Measurements from ENCODE around the gene TRAF7.

TRAF7 gene

DNA sequence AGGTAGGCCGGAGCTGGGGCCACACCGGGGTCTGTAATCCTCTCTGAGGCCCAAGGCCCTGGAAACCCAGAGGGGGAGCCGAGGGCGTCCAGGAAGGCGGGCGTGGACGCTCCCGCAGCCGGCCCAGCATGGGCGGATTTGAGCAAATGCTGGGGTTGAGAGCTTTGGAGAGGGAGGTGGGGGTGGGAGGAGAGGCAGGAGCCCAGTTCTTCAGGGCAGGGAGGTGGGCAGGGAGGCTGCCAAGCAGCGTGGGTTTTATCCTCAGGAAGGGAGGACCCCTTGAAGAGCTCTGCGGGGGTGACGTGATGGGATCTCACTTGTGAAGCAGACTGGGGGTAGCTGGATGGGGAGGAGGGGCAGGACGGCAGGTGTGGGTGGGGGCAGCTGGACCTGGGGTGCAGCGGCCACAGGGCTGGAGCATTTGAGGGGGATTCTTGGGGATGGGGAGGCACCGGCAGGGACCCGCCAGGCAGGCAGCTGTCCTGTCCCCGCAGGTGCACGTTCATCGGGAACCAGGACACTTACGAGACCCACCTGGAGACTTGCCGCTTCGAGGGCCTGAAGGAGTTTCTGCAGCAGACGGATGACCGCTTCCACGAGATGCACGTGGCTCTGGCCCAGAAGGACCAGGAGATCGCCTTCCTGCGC, 17.2 kb downstream of the TRAF7 start:
- Mint-ChIP-seq H3K36me3 (peaks cover 31 to 44% of the 10 kb centered on the region in 2 donors), H3K27me3 (no peaks in the 10 kb centered on the region), H3K4me1 (peaks cover 0 to 2% of the 10 kb centered on the region in 2 donors), H3K4me3 (no peak overlapping the region), H3K27ac (no peak overlapping the region), H3K9me3 (no peaks in the 10 kb centered on the region)
- DNase-seq: no peak
- no peak for ATAC-seq (replicated peaks)

DNA sequence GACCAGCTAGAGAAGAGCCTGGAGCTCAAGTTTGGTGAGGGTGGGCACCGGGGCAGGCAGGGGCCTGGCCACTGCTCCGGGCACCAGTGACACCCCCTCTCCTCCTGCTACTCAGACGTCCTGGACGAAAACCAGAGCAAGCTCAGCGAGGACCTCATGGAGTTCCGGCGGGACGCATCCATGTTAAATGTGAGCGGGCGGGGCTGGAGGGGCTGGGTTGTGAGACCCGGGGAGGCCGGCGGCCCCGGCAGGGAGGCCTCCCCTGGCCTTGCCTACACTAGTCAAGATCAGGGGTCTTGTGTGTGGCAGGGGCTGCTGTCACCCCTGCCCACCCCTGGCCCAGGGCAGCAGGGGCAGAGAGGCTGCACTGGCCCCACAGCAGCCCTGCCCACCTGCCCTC, 17.8 kb downstream of the TRAF7 start:
- Mint-ChIP-seq H3K27ac (no peak overlapping the region), H3K4me3 (no peak overlapping the region), H3K36me3 (peaks cover 28 to 38% of the 10 kb centered on the region in 2 donors), H3K9me3 (no peaks in the 10 kb centered on the region), H3K27me3 (no peaks in the 10 kb centered on the region), H3K4me1 (peaks cover 0 to 2% of the 10 kb centered on the region in 2 donors)
- DNase-seq: no peak
- no peak for ATAC-seq (replicated peaks)

GRCh38 chr16:2173916-2174315, 18.3 kb downstream of the TRAF7 start:
- H3K4me3 Mint-ChIP-seq: no peak overlapping the region
- ATAC-seq (replicated peaks) (no peak), DNase-seq (no peak)
- no peaks in the 10 kb centered on the region for H3K9me3 Mint-ChIP-seq
- peaks cover 0 to 2% of the 10 kb centered on the region in 2 donors for H3K4me1 Mint-ChIP-seq
- peaks cover 28 to 37% of the 10 kb centered on the region in 2 donors for H3K36me3 Mint-ChIP-seq
- H3K27ac Mint-ChIP-seq: no peak overlapping the region
- no peaks in the 10 kb centered on the region for H3K27me3 Mint-ChIP-seq

GRCh38 chr16:2174396-2175131, 19.0 kb downstream of the TRAF7 start:
- Mint-ChIP-seq H3K4me1 (peaks cover 0 to 2% of the 10 kb centered on the region in 2 donors), H3K9me3 (no peaks in the 10 kb centered on the region)

DNA sequence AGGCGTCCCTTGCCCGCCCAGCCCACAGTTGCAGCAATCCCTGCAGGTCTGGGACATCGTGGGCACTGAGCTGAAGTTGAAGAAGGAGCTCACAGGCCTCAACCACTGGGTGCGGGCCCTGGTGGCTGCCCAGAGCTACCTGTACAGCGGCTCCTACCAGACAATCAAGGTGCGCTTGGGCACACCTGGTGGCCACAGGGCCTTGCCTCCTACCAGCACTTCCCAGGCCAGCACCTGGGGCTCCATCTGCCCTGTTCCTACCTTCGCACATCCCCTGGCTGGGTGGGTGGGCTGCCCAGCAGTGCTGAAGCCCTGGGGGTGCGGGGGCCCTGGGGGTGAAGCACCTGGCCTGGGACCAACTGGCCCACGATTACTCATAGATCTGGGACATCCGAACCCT, 19.9 kb downstream of the TRAF7 start:
- Mint-ChIP-seq H3K9me3 (no peaks in the 10 kb centered on the region), H3K27ac (no peak overlapping the region), H3K4me3 (no peak overlapping the region), H3K36me3 (peaks cover 28 to 36% of the 10 kb centered on the region in 2 donors), H3K27me3 (peaks cover 0 to 5% of the 10 kb centered on the region in 2 donors), H3K4me1 (peaks cover 0 to 2% of the 10 kb centered on the region in 2 donors)
- DNase-seq (no peak), ATAC-seq (replicated peaks) (no peak)

More at GRCh38 chr16:2174396-2175131, 19.0 kb downstream of the TRAF7 start:
- H3K36me3 Mint-ChIP-seq: peaks cover 28 to 38% of the 10 kb centered on the region in 2 donors
- H3K27ac Mint-ChIP-seq: no peak overlapping the region
- peaks cover 0 to 4% of the 10 kb centered on the region in 2 donors for H3K27me3 Mint-ChIP-seq
- ATAC-seq (replicated peaks) (no peak), DNase-seq (no peak)
- H3K4me3 Mint-ChIP-seq: no peak overlapping the region

DNA sequence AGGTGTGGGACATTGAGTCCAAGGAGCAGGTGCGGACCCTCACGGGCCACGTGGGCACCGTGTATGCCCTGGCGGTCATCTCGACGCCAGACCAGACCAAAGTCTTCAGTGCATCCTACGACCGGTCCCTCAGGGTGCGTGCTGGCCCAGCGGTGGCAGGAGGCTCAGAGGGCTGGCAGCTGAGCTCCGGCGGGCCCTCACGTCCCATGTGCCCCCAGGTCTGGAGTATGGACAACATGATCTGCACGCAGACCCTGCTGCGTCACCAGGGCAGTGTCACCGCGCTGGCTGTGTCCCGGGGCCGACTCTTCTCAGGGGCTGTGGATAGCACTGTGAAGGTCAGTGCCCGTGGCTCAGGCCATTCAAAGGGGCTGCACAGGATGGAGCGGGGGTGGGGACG, 20.5 kb downstream of the TRAF7 start:
- ATAC-seq (replicated peaks) (no peak), DNase-seq (no peak)
- no peaks in the 10 kb centered on the region for H3K9me3 Mint-ChIP-seq
- H3K27ac Mint-ChIP-seq: no peak overlapping the region
- no peak overlapping the region for H3K4me3 Mint-ChIP-seq
- H3K4me1 Mint-ChIP-seq: peaks cover 0 to 2% of the 10 kb centered on the region in 2 donors
- H3K36me3 Mint-ChIP-seq: peaks cover 28 to 36% of the 10 kb centered on the region in 2 donors
- H3K27me3 Mint-ChIP-seq: peaks cover 0 to 5% of the 10 kb centered on the region in 2 donors

DNA sequence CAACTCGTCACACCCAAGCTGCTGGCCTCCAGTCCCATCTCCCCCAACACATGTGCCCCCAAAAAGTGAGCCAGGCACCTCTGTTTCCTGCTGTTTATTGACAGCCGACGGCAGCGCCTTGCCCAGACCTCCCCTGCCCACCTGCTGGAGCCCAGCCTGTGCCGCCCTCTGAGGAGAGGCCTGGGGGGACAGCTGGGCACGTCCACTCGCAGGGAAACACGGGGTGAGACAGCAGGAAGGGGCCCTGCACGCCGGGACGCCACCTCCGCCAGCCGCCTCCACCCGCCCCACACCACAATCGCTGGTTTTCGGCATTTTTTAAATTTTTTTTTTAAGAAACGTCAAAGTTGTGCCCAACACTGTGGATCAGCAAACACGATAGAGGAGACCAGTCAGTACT, 21.5 kb downstream of the TRAF7 start:
- DNase-seq (no peak), ATAC-seq (replicated peaks) (no peak)
- peaks cover 0 to 5% of the 10 kb centered on the region in 2 donors for H3K27me3 Mint-ChIP-seq
- H3K4me3 Mint-ChIP-seq: no peak overlapping the region
- H3K36me3 Mint-ChIP-seq: peaks cover 31 to 33% of the 10 kb centered on the region in 2 donors
- no peaks in the 10 kb centered on the region for H3K9me3 Mint-ChIP-seq
- H3K27ac Mint-ChIP-seq: no peak overlapping the region
- peaks cover 0 to 2% of the 10 kb centered on the region in 2 donors for H3K4me1 Mint-ChIP-seq

- Mint-ChIP-seq H3K36me3 (peaks cover 33 to 38% of the 10 kb centered on the region in 2 donors), H3K4me3 (no peak overlapping the region), H3K4me1 (peaks cover 0 to 2% of the 10 kb centered on the region in 2 donors), H3K27me3 (peaks cover 0 to 5% of the 10 kb centered on the region in 2 donors), H3K9me3 (no peaks in the 10 kb centered on the region), H3K27ac (no peak overlapping the region)
- ATAC-seq (replicated peaks) (no peak), DNase-seq (no peak)
Observed at GRCh38 chr16:2177561-2177960, 22.0 kb downstream of the TRAF7 start.

DNA sequence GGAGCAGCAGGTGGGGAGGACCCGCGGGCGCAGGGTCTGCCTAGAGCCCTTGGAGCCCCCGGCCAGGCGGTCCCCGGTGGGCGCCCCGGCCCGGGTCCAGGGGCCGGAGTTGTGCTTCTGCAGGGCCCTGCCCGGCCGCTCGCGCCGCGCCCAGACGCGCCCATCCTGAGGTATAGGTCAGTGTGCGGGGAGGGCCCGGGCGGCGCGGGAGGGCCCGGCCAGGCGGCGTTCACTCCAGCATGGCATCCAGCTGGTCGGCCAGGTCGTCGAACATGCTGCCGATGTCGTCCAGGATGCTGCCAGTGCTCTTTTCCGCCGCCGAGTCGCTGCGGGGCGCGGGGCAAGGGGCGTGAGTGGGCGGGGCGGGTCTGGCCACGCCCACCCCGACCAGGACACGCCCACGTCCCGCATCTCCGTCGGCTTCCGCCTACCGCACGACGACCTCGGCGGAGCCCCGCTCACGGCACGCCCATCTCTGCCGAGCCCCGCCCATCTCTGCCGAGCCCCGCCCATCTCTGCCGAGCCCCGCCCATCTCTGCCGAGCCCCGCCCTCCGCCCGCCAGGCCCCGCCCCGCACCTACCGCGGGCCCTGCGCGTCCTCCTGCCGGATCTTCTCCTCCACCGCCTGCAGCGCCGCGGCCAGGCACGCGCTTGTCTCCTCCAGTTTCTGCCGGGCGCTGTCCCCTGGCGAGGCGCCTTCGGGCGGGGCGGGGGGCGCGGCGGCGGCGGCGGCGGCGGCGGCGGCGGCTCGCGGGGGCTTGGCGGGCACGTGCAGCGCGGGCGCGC, 22.9 kb downstream of the TRAF7 start:
- Mint-ChIP-seq H3K36me3 (peaks cover 26 to 38% of the 10 kb centered on the region in 2 donors), H3K27me3 (peaks cover 0 to 5% of the 10 kb centered on the region in 2 donors), H3K27ac (no peak overlapping the region), H3K4me1 (peaks cover 0 to 4% of the 10 kb centered on the region in 2 donors), H3K4me3 (no peak overlapping the region), H3K9me3 (no peaks in the 10 kb centered on the region)
- peak; percentile 50 to 55 for ATAC-seq (replicated peaks)
- no peak for DNase-seq

DNA sequence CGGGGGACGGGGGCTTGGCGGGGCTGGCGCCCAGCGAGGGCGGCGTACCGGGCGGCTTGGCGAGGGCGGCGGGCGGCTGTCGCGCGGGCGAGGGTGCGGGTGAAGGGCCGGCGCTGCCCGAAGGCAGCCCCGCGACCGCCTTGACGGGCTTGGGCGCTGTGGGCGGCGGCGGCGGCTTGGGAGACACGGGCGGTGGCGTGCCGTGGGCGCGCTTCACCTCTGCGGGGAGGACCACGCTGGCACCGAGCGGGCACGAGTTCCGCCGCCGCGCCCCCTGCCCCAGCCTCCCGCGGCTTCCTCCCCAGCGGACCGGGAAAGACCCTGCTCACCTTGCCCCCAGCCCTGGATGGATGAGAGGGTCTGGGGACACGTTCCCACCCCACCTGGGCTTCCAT, 23.5 kb downstream of the TRAF7 start:
- no peak overlapping the region for H3K4me3 Mint-ChIP-seq
- ATAC-seq (replicated peaks): no peak

DNA sequence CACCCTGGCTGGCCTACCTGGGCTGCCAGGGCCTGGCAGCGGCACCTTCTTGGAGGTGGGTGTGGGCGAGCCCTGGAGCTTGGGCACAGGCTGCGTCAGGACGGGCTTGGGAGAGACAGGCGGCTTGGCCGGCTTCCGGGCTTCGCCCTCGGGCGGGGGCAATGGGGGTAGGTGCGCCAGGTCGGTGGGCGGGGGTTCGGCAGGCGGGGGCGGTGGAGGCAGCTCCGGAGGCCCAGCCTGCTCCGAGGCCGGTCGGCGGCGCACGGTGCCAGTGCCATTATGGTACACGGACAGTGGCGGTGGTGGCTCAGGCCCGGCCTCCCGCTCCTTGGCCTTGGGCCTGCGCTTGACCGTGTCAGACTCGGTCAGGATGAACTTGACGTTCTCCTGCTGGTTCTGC, 24.0 kb downstream of the TRAF7 start:
- peaks cover 22 to 29% of the 10 kb centered on the region in 2 donors for H3K36me3 Mint-ChIP-seq
- H3K4me1 Mint-ChIP-seq: peaks cover 0 to 7% of the 10 kb centered on the region in 2 donors
- no peak overlapping the region for H3K4me3 Mint-ChIP-seq
- H3K27me3 Mint-ChIP-seq: peaks cover 0 to 5% of the 10 kb centered on the region in 2 donors
- H3K27ac Mint-ChIP-seq: no peak overlapping the region
- H3K9me3 Mint-ChIP-seq: no peaks in the 10 kb centered on the region
- DNase-seq: no peak
- no peak for ATAC-seq (replicated peaks)

More for the DNA sequence above, 23.5 kb downstream of the TRAF7 start:
- H3K4me1 Mint-ChIP-seq: peaks cover 0 to 4% of the 10 kb centered on the region in 2 donors
- no peak overlapping the region for H3K27ac Mint-ChIP-seq
- H3K36me3 Mint-ChIP-seq: peaks cover 23 to 34% of the 10 kb centered on the region in 2 donors
- DNase-seq: no peak
- no peaks in the 10 kb centered on the region for H3K9me3 Mint-ChIP-seq
- peaks cover 0 to 5% of the 10 kb centered on the region in 2 donors for H3K27me3 Mint-ChIP-seq

DNA sequence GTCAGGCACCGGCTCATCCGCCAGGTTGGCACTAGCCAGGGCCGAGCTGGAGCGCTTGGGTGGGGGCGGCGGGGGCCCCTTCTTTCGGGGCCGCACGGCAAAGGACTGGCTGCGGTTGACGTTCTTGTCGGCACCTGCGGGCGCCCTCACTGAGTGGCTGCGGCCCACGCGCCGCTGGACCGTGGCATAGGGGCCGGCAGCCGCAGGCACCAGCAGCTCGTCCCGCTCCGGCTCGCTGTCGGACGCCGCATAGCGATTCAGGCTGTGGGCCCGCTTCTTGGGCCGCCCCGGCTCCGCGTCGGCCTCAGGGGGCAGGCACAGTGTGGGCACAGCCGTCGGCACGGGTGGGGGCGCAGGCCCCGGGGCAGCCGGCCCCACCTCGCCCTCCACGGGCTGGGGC, 24.9 kb downstream of the TRAF7 start:
- Mint-ChIP-seq H3K27ac (no peak overlapping the region), H3K9me3 (no peaks in the 10 kb centered on the region), H3K4me3 (no peak overlapping the region), H3K4me1 (peaks cover 0 to 7% of the 10 kb centered on the region in 2 donors), H3K36me3 (peaks cover 16 to 25% of the 10 kb centered on the region in 2 donors), H3K27me3 (peaks cover 0 to 5% of the 10 kb centered on the region in 2 donors)
- DNase-seq: no peak
- ATAC-seq (replicated peaks): no peak

DNA sequence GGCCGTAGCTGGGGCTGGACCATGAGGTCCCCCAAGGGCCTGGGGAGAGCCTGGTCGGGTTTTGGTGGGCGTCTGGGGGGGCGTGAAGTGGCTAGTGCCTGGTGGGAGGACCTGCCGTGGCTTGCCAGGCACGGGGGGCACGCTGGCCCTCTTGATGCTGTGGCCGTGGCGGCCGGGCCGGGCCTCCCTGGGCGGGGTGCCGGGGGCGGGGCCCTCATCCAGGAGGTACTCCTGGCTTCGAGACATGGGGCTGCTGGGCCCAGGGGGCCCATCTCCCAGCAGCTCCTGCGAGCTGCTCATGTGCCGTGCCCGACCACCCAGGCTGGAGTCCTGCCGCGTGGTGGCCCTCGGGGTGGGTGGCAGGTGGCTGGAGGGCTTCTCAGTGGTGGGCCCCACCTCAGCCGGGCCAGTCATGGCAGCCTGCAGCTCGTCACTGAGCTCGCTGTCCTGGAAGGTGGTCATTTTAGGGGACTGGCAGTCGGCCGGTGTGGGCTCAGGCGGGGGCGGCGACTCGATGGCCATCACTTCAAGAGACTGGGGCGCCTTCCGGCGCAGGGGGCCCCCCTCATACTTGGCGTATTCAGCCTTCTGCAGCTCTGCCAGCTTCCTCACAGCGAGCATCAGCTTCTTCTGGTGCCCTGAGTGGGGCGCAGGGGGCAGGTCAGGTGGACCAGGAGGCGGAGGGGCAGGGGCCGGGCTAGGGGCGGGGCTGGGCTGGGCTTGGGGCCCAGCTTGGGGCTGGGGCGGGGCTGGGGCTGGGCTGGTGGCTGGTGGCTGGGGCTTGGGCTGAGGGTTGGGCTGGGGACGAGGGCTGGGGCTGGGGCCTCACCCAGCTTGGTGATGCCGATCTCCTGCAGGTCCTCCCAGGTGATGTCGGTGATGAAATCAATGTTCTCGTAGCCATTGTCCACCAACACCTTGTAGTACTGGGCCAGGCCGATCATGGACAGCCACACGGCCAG, 25.7 kb downstream of the TRAF7 start:
- Mint-ChIP-seq H3K4me1 (peaks cover 0 to 7% of the 10 kb centered on the region in 2 donors), H3K36me3 (peaks cover 10 to 19% of the 10 kb centered on the region in 2 donors), H3K27me3 (peaks cover 0 to 5% of the 10 kb centered on the region in 2 donors), H3K4me3 (no peak overlapping the region), H3K27ac (no peak overlapping the region), H3K9me3 (no peaks in the 10 kb centered on the region)
- ATAC-seq (replicated peaks) (no peak), DNase-seq (no peak)

Measured in stimulated activated naive B cell treated with anti-CD40 and anti-IgM and Interleukin-4, amounts not matched to agents 10 μg/mL and 1 μg/mL and 100 μg/mL, for 72 hours (primary cell).